HG02798 (cell line): ENCODE measurements around the gene SEC61A2.
"Not testable (repeated sequence)": the region's sequence is repeated elsewhere in the genome, so short reads cannot be mapped to it uniquely, and the experiment has no call there.

Source experiments
- ATAC-seq: cut with Tn5 transposase; IDR thresholded peaks from one replicate; pipeline ENCODE4 v1.9.1; 2021; ENCODE audit warnings: mild to moderate bottlenecking; ENCODE audit not compliant: unreplicated experiment, poor library complexity

The SEC61A2 gene

DNA sequence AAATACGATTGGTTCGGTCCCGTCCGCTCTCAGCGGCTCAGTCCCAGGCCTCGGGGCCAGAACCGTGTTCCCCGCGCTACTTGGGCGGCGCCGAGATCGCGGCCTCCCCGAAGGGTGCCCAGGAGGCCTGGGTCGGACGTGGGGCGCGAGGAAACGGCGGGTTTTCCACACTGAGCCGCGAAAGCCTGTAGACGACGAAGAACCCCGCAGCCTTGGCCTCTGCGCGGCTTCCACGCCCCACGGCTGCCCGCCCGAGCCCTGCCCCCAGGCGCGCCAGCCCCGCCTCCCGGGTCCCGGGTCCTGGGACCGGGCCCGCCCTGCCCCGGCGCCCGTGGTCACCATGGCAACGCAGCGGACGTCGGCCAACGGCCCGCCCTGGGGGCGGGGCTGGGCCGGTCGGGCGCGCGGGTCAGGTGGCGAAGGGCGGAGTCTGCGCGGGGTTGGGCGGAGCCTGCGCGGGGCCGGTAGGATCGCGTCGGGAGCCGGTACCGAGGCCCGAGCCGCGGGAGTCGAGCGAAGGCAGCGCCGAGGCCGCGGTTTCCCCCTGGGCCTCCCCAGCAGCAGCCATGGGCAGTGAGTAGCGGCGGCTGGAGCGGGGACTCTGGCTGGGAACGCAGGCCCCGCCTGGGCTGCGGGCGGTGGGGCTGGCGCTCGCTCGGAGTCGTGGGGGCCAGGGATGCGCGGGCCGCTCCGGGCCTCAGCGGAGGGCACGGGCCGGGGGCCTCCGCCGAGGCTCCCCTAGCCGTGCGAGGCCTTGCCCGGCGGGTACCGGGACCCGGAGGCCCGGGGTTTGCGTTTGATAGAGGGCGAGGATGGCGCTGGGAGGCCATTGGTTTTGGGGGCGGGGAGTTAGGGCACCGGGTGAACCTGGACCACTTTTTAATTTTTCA is at the start of gene SEC61A2:
SEC61A2 (plus strand) TSS at position 456 of the 890 bp plus-strand sequence; CDS start at position 567, 111 bp downstream.
- ATAC-seq, result peak; percentile 94

DNA sequence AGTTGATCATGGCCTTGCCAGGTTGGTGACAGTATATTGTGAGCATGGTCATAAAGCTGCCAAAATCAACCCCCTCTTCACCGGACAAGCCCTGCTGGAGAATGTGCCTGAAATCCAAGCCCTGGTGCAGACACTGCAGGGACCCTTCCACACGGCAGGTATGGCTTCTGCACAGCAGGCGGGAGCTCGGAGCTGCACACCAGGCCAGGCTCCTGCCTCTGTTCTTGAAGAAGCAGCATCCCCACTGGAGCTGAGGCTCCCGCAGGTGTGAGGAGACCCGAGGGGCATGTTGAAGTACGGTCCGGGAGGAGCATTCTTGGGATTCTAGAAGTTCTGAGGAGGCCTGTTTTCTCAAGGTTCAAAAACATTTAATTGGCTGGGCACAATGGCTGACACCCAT is 48.0 kb upstream of the SEC61A2 start:
- no peak for ATAC-seq

DNA sequence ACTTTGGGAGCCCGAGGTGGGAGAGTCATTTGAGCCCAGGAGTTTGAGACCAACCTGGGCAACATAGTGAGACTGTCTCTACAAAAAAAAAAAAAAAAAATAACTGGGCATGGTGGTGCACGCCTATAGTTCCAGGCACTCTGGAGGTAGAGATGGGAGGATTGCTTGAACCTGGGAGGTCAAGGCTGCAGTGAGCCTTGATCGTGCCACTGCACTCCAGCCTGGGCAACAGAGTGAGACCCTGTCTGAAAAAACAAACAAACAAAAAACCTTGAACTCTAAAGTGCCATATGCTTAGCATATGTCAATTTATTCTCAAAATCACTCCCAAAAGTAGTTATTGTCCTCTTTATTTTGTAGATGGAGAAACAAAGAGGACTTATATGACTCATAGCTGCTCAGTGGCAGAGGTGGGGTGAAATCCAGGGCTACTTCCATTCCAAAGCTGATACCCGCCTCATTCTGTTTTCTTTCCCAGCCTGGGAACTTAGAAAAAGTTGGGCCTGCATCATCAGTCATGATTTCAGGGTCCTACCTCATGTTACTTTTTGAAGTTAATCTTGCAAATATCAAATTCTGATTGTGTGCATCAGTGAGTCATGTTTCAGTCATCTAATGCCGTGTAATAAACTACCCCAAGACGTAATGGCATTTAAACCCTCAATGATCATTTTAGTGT is 47.5 kb upstream of the SEC61A2 start:
- no peak for ATAC-seq

DNA sequence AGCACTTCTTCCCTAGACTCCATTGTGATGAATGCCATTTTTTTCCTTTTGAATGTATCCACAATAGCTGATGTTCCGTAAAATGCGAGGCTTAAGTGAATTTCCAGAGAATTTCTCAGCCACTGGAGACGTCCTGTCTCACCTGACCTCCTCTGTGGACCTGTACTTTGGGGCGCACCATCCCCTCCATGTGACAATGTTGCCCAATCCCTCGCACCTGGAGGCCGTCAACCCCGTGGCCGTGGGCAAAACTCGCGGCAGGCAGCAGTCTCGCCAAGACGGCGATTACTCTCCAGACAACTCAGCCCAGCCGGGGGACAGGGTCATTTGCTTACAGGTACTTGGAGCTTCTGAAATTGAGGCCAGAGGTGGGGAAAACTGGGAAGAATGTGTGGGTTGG is 40.6 kb upstream of the SEC61A2 start:
- no peak for ATAC-seq

DNA sequence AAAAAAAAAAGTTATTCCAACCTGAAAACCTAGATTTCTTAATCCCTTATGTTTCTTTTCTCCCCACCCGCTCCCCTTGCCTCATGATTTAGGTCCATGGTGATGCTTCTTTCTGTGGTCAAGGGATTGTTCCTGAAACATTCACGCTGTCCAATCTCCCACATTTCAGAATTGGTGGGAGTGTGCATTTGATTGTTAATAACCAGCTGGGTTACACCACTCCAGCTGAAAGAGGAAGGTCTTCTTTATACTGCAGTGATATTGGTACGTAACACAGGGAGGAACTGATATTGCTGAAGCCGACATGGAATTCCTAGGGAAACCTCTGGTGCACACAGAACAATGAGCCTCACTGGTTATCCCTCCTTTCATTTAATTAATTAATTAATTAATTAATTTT is 38.1 kb upstream of the SEC61A2 start:
- no peak for ATAC-seq

DNA sequence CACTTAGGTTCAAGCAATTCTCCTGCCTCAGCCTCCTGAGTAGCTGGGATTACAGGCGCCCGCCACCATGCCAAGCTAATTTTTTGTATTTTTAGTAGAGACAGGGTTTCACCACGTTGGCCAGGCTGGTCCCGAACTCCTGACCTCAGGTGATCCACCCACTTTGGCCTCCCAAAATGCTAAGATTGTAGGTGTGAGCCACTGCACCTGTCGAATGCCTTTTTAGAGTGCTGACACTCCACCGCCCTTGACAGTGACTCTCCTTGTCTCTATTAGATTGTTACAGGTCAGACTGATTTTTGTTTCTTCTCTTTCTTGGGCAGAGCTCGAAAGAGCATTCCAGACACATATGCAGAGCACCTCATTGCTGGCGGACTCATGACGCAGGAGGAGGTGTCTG is 32.1 kb upstream of the SEC61A2 start:
- ATAC-seq, result not testable (repeated sequence)

DNA sequence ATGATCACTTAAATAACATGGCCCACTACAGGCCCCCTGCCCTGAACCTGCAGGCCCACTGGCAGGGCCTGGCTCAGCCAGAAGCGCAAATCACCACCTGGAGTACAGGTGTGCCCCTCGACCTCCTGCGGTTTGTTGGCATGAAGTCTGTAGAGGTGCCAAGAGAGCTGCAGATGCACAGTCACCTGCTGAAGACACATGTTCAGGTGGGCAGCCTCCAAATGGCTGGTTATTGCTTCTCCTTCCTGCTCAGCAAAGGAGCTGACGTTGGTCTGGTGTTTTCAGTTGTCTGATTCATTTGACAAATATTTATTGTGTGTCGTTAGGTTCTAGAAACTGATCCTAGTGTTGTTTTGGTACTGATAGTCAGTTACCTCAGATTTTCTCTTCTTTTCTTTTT is 31.7 kb upstream of the SEC61A2 start:
- ATAC-seq, result no peak

DNA sequence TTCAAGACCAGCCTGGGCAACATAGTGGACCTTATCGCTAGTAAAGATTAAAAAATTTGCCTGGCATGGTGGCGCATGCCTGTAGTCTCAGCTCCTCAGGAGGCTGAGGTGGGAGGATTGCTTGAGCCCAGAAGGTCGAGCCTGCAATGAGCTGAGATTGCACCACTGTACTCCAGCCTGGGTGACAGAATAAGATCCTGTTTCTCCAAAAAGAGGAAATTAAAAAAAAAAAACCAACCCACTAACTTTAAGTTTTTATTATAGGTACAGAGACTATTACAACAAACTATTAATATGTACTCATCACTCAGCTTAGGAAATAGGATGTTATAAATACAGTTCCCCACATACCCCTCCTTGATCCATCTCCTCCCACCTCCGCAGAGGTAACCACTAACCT is 30.5 kb upstream of the SEC61A2 start:
- no peak for ATAC-seq

DNA sequence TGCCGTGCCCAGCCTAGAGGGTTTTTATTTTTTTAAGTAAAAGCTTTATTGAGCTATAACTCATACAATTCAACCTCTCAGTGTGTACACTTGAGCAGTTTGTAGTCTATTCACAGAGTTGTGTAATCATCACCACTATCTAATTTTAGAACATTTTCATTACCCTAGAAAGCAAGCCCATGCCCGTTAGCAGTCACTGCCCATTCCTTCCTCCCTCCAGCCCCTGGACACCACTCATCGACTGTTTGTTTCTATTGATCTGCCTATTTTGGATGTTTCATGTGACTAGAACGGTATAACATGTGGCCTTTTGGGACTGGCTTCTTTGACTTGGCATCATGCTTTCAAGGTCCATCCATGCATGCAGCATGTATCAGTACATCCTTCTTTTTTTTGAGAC is 25.7 kb upstream of the SEC61A2 start:
- ATAC-seq, result no peak

DNA sequence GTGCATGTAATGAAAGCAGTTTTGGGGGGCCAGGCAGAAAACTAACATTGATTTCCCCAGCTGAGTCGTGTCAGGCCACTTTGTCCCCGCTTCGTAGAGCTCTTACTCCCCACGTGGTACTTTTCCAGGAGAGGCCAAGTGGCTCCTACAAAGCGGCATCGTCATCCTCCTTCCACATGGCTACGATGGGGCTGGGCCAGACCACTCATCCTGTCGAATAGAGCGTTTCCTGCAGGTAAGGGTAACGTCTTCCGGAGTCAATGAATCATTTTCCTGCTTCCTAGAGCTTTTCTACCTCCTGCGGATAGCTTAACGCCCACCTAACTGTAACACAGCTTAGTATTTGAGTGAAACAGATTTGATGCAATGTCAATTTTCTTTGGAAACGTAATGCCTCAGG is 21.7 kb upstream of the SEC61A2 start:
- no peak for ATAC-seq

DNA sequence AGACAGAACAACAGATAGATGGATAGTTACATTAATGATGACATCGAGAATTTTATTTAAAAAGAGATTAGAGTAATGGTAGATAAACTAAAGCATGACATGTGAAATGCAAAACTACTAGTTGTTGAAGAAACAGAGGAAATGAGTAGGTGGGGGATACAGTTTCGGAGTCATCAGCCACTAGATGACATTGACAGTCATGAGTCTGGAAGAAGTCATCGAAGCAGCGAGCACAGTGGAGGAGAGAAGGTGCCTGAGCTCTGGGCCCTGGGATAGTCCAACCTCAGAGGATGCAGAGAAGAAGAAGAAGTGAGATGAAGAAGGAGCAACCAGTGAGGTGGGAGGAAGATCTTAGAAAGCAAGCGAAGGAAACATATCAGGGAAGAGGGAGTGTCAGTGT is 20.2 kb upstream of the SEC61A2 start:
- ATAC-seq, result no peak

DNA sequence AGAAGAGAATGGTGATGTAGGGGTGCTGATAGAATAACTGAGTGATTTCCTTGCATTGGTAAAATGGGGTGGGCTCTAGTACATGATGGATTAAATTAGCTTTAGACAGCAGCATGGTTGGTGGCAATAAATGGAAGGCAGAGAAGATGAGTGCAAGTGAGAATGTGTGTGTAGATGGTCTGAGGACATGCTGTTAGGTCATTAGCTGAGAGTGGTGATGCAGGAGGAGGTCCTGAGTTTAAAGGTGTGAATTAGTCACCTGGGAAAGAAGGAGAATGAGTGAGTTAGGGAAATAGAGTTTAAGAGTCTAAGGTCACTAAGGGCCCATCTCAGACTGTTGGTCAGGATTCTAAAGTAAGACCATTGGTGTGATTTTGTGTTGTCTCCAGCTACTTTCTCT is 17.9 kb upstream of the SEC61A2 start:
- ATAC-seq, result no peak

DNA sequence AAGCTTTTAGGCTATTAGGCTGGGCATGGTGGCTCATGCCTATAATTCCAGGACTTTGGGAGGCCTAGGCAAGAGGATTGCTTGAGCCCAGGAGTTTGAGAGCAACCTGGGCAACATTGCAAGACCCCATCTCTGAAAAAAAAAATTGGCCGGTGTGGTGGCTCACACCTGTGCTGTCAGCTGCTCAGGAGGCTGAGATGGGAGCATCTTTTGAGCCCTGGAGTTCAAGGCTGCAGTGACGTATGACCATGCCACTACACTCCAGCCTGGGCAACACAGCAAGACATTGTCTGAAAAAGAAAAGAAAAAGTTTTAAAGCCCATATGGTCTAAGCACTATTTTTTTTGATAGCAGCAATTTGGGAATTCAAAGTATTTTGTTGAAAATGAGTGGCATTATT is 15.8 kb upstream of the SEC61A2 start:
- ATAC-seq, result no peak

DNA sequence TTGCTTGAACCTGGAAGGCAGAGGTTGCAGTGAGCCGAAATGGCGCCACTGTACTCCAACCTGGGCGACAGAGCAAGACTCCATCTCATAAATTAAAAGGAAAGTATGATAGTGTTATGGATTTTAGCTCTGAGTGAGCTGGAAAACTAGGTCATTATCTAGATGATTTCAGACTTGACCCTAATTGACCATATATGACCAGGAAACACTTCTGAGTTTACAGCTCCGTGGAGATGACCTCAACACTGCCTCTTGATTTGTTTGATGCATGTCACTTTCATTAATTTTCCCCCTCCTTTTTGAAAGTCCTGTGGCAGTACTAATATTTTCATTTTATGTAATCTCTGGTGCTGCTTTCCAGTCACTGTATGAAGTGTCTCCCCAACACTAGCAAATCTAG is 7.8 kb upstream of the SEC61A2 start:
- no peak for ATAC-seq

DNA sequence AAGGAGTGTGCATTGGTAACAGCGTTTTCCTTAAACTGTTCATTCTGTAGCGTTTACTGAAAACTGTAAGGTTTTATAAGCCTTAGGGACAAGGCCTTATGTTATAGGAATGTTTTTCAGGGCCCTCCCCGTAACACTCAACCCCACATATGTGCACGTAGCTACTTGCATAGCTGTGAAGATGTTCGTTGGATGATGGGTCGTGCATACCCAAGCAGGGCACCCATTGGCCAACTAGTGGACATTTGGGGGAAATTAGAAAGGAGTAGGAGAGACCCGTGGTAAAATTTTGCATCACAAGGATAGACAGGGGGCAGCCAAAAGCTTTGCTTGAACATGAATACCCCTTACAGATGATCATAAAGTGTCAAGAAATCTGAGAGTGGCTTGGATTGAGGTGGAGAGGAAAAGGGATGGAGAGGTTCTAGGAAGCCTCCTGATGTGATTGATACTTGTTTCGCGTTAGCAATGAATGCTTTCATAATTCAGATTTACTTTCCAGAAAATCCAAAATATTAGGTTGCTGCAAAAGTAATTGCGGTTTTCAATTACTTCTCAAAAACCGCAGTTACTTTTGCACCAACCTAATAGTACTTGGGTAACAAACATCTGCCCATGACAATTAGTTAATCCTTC is 878 bp downstream of the SEC61A2 start:
- peak; percentile 34 for ATAC-seq

DNA sequence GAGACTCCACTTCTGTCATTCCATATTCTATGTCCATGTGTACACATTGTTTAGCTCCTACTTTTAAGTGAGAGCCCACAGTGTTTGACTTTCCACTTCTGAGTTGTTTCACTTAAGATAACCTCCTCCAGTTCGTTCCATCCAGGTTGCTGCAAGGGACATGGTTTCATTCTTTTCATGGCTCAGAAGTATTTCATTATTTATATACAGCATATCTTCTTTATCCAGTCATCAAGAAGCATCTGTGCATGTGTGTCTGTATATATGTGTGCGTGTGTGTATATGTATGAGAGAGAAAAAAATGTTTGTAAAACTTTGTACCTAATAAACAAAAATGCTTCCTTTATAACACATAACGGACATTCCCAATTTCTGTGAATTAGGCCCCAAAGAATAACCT is 6.2 kb downstream of the SEC61A2 start:
- ATAC-seq, result no peak

DNA sequence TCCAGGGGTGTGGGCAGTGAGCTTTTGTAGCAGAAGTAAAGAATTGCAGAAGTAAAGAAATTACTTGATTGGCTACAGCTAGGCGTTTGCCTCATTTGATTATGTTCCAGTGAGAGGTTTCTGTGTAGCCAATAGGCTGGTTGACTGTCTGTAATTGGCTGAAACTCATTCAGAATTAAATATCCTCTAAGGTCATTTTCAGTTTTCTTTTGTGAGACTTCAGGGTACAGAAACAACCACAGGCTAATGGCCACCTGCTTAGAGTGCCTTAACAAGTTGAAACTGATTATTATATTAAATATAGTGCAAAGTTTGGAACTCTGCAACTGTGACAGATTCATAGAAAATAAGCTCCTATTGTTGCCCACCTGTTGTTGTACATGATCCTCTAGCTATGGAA is 10.6 kb downstream of the SEC61A2 start:
- no peak for ATAC-seq

DNA sequence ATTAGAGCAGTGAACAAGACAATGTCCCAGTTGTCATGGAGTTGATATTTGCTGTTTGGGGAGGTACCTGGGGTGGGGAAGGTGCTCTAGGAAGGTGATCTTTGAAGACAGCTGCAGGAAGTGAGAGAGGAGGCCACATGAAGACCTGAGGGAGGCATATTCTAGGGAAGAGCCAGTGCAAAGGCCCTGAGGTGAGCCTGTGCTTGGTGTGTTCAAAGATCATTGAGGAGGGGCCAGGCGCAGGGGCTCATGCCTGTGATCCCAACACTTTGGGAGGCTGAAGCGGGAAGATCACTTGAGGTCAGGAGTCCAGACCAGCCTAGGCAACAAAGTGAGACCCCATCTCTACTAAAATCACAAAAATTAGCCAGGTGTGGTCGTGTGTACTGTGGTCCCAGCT is 15.1 kb downstream of the SEC61A2 start:
- no peak for ATAC-seq

DNA sequence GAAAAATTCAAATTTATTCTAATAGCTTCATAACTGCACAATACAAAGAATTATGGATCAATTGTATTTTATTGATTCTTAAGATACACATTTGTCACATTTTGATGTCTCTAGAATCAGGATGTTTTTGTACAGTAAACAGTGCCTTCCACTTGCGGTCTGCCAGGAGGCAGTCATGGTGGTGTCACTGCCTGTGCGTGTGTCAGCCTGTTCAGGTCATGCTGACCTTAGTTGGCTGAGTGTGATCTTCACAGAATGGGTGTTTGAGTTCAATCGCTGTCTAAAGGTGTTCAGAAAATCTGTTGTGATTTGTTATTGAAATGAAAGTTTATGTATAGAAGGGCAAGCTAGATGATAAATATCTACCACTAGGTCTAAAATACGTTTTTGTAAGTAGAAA is 20.7 kb downstream of the SEC61A2 start:
- ATAC-seq, result no peak

DNA sequence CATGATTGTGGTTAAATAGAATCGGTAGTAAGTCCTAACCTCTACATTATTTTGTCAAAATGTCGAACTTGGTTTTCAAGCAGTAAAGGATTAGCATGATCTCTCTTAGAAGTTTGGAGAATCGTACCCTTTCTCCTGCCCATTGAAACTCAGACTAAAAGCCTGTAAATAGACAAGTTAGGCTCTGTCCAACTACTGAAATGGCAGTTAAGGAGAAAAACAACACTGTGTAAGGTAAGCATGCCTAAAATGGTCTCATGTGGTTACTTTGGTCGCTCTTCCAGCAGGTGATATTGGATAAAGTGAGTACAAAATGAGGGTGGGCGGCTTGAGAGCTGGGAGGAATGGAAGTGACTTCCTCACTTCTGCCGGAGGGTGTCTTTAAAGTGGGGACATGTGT is 25.0 kb downstream of the SEC61A2 start:
- ATAC-seq, result no peak

DNA sequence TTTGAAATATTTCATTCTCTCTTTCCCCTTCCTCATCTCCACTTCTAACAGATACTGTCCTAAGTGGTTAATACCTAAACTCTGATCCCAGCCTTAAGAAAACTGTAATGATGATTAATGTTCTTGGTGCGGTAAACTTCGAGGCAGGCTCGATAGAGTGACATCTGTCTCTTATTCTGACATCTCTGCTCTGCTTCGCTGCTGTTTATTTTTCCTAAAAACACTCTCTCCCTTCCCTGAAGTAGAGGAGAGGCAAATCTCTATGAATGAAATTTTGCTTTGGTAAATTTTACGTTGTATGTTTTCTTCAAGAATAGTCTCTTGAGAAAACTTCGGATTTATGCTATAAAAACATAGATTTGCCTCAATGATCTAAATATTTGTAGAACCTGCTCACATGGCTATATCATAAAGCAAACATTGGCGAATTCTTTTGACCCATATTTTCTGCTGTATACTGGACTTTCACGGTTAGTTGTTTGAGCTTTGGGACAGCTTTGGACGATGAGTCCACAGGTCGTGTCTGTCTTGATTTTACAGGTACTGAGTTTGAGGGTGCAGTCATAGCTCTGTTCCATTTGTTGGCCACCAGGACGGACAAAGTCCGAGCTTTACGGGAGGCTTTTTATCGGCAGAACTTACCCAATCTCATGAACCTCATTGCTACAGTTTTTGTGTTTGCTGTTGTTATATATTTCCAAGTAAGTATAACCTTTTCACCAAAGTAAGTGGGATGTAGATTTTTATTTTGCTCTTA is 27.1 kb downstream of the SEC61A2 start:
- no peak for ATAC-seq
